Esophagus squamous epithelium (tissue), 4 donors: ENCODE measurements around the gene PNPO.

Experiments
- POLR2A ChIP-seq, 4 donors: fragments of 450-650 bp; IDR thresholded peaks; one replicate each; pipeline ENCODE4 v1.6.1; 2017; ENCODE audit warnings: antibody characterized with exemption in 4 of 4, mild to moderate bottlenecking in 4 of 4, moderate library complexity in 3 of 4
- TF ChIP-seq, protein P1 (sequence below), 6 experiments: fragments of 450-650 bp in 4 of 6; fragments of 200-600 bp in 2 of 6; sonication (generic) in 2 of 6; IDR thresholded peaks; one replicate each; pipeline ENCODE4 v1.5.1; 2016 to 2019; ENCODE audit warnings: antibody characterized with exemption in 6 of 6, mild to moderate bottlenecking in 4 of 6, moderate library complexity in 4 of 6

GRCh38 chr17:47995241-47995935, 54.0 kb downstream of the PNPO start:
- TF ChIP-seq, protein P1, sequence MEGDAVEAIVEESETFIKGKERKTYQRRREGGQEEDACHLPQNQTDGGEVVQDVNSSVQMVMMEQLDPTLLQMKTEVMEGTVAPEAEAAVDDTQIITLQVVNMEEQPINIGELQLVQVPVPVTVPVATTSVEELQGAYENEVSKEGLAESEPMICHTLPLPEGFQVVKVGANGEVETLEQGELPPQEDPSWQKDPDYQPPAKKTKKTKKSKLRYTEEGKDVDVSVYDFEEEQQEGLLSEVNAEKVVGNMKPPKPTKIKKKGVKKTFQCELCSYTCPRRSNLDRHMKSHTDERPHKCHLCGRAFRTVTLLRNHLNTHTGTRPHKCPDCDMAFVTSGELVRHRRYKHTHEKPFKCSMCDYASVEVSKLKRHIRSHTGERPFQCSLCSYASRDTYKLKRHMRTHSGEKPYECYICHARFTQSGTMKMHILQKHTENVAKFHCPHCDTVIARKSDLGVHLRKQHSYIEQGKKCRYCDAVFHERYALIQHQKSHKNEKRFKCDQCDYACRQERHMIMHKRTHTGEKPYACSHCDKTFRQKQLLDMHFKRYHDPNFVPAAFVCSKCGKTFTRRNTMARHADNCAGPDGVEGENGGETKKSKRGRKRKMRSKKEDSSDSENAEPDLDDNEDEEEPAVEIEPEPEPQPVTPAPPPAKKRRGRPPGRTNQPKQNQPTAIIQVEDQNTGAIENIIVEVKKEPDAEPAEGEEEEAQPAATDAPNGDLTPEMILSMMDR (IDR thresholded peaks at IDR 0.05): no peak
- no peak for TF ChIP-seq POLR2A (IDR thresholded peaks at IDR 0.05)
